H1 (cell line): Measurements from ENCODE around the gene NCF4. TPM values are rescaled to one million over a fixed set of nuclear protein-coding genes. Genes with fewer than 3 reads are reported as not detected.

Source experiments
- CTCF ChIA-PET: fragments of 300-600 bp; sonication (Branson Sonifier 250); formaldehyde crosslinking; loops from one replicate; lab custom pipeline; 2021; ENCODE audit not compliant: partially characterized antibody; lab: Charles Lee
- POLR2A ChIA-PET: fragments of 300-600 bp; sonication (Branson Sonifier 250); formaldehyde crosslinking; loops from one replicate; lab custom pipeline; 2021; ENCODE audit warnings: inconsistent platforms; ENCODE audit not compliant: partially characterized antibody; lab: Charles Lee
- DNase-seq, 2 experiments: peaks; one replicate each; pipeline versions ENCODE4 v3.0.0 to v3.0.0-alpha.2; 2010 to 2022; ENCODE audit warnings: low spot score in 2 of 2, low read depth in 1 of 2, mixed read lengths in 1 of 2
- FAIRE-seq: peaks from 2 replicates; lab custom pipeline; 2011; peaks lifted over from hg19 to GRCh38; lab: Jason Lieb, UNC
- H2AFZ ChIP-seq: 2 replicates; pipeline ENCODE4 v1.8.1; 2012; ENCODE audit warnings: low read length, inconsistent platforms
- H2AK5ac ChIP-seq: 2 replicates; pipeline ENCODE4 v1.6.1; 2013; ENCODE audit warnings: low read depth, low read length
- H2BK120ac ChIP-seq: replicated peaks from 2 replicates; pipeline ENCODE3; 2013; ENCODE audit warnings: low read depth, low read length, inconsistent platforms
- H2BK12ac ChIP-seq: 2 replicates; pipeline ENCODE4 v1.6.1; 2013; ENCODE audit warnings: low read depth, low read length
- H2BK15ac ChIP-seq: 2 replicates; pipeline ENCODE4 v1.6.1; 2013; ENCODE audit warnings: low read length
- H2BK20ac ChIP-seq: 2 replicates; pipeline ENCODE4 v1.6.1; 2013; ENCODE audit warnings: low read length
- H2BK5ac ChIP-seq: 2 replicates; pipeline ENCODE4 v1.6.1; 2013; ENCODE audit warnings: low read depth, low read length
- H3K14ac ChIP-seq: 2 replicates; pipeline ENCODE4 v1.6.1; 2013; ENCODE audit warnings: inconsistent platforms; ENCODE audit not compliant: insufficient read length
- H3K18ac ChIP-seq: 2 replicates; pipeline ENCODE4 v1.6.1; 2013; ENCODE audit warnings: low read length; ENCODE audit errors: extremely low read depth
- H3K23ac ChIP-seq: 2 replicates; pipeline ENCODE4 v1.6.1; 2013; ENCODE audit warnings: inconsistent platforms; ENCODE audit not compliant: insufficient read length
- H3K23me2 ChIP-seq: 2 replicates; pipeline ENCODE4 v1.6.1; 2013; ENCODE audit warnings: low read depth, low read length
- H3K27ac ChIP-seq: 2 replicates; pipeline ENCODE4 v1.6.1; 2011; ENCODE audit warnings: low read depth, low read length, inconsistent platforms
- H3K27me3 ChIP-seq, 4 experiments: replicated peaks in 1 of 4; 1 replicate in 1 of 4; 2 replicates in 3 of 4; pipeline versions ENCODE4 v1.6.1 to v1.8.1; 2011 to 2013; ENCODE audit warnings: low read length in 3 of 4, mild to moderate bottlenecking in 3 of 4, inconsistent platforms in 2 of 4, mixed read lengths in 2 of 4, moderate library complexity in 1 of 4; ENCODE audit not compliant: control insufficient read depth in 3 of 4, insufficient read depth in 3 of 4; ENCODE audit errors: extremely low read depth in 1 of 4
- H3K36me3 ChIP-seq, 4 experiments: 2 replicates each; pipeline versions ENCODE4 v1.6.1 to v1.8.1; 2011 to 2013; ENCODE audit warnings: mild to moderate bottlenecking in 4 of 4, low read length in 3 of 4, moderate library complexity in 2 of 4, control low read depth in 1 of 4, inconsistent platforms in 1 of 4; ENCODE audit not compliant: insufficient read depth in 4 of 4, control insufficient read depth in 2 of 4
- H3K4ac ChIP-seq: replicated peaks from 2 replicates; pipeline ENCODE3; 2013; ENCODE audit warnings: low read length, low read depth, mixed read lengths, inconsistent platforms; ENCODE audit not compliant: insufficient read length
- H3K4me1 ChIP-seq, 4 experiments: replicated peaks in 1 of 4; 1 replicate in 1 of 4; 2 replicates in 3 of 4; pipeline versions ENCODE4 v1.6.1 to v1.8.1; 2011 to 2013; ENCODE audit warnings: low read length in 3 of 4, inconsistent platforms in 2 of 4, mixed read lengths in 1 of 4; ENCODE audit not compliant: insufficient read depth in 4 of 4, control insufficient read depth in 3 of 4
- H3K4me2 ChIP-seq, 2 experiments: 2 replicates each; pipeline versions ENCODE4 v1.6.1 to v1.8.1; 2011 to 2013; ENCODE audit warnings: low read depth in 2 of 2, low read length in 2 of 2, control low read depth in 1 of 2, inconsistent platforms in 1 of 2, mild to moderate bottlenecking in 1 of 2; ENCODE audit not compliant: insufficient read depth in 1 of 2
- H3K4me3 ChIP-seq, 4 experiments: fragments of 200-600, 300-600 bp in 1 of 4; sonication (generic), shearing (Covaris generic), sonication (Bioruptor Twin) in 1 of 4; 2 replicates each; pipeline versions ENCODE4 v1.5.1 to v1.8.1; 2011 to 2016; ENCODE audit warnings: low read length in 4 of 4, low read depth in 3 of 4, control low read depth in 2 of 4, inconsistent platforms in 2 of 4, mild to moderate bottlenecking in 2 of 4, mixed read lengths in 1 of 4, moderate library complexity in 1 of 4; ENCODE audit not compliant: insufficient read depth in 2 of 4; ENCODE audit errors: extremely low read depth in 1 of 4
- H3K56ac ChIP-seq: replicated peaks from 2 replicates; pipeline ENCODE3; 2013; ENCODE audit warnings: low read depth, mild to moderate bottlenecking, mixed read lengths, low read length, inconsistent platforms; ENCODE audit not compliant: insufficient read length
- H3K79me1 ChIP-seq: 2 replicates; pipeline ENCODE4 v1.6.1; 2013; ENCODE audit warnings: low read depth, low read length, control low read depth
- H3K79me2 ChIP-seq, 2 experiments: 2 replicates each; pipeline versions ENCODE4 v1.6.1 to v1.8.1; 2012 to 2013; ENCODE audit warnings: low read length in 2 of 2, mild to moderate bottlenecking in 2 of 2, inconsistent platforms in 1 of 2; ENCODE audit not compliant: insufficient read depth in 2 of 2, control insufficient read depth in 1 of 2
- H3K9ac ChIP-seq, 4 experiments: replicated peaks in 1 of 4; 1 replicate in 1 of 4; 2 replicates in 3 of 4; pipeline versions ENCODE4 v1.6.1 to v1.8.1; 2011 to 2013; ENCODE audit warnings: low read depth in 3 of 4, low read length in 3 of 4, control low read depth in 2 of 4, mild to moderate bottlenecking in 2 of 4, moderate library complexity in 2 of 4, inconsistent platforms in 1 of 4; ENCODE audit errors: extremely low read depth in 1 of 4
- H3K9me3 ChIP-seq, 2 experiments: 2 replicates each; pipeline versions ENCODE4 v1.6.1 to v1.8.1; 2012 to 2013; ENCODE audit warnings: mild to moderate bottlenecking in 2 of 2, moderate library complexity in 2 of 2, control low read depth in 1 of 2, inconsistent platforms in 1 of 2, low read depth in 1 of 2, low read length in 1 of 2, mixed read lengths in 1 of 2; ENCODE audit not compliant: insufficient read depth in 2 of 2
- H4K20me1 ChIP-seq, 2 experiments: replicated peaks in 1 of 2; 2 replicates each; pipeline versions ENCODE3 to v1.8.1; 2011 to 2013; ENCODE audit warnings: inconsistent platforms in 2 of 2, low read length in 2 of 2, mild to moderate bottlenecking in 1 of 2; ENCODE audit not compliant: insufficient read depth in 2 of 2, control insufficient read depth in 1 of 2
- H4K5ac ChIP-seq: 2 replicates; pipeline ENCODE4 v1.6.1; 2013; ENCODE audit warnings: low read length, low read depth, mixed read lengths, inconsistent platforms; ENCODE audit not compliant: insufficient read length
- H4K8ac ChIP-seq: 2 replicates; pipeline ENCODE4 v1.8.0; 2013; ENCODE audit warnings: mild to moderate bottlenecking, moderate library complexity, low read length, inconsistent platforms; ENCODE audit not compliant: insufficient read depth; ENCODE audit errors: extremely low read depth
- H4K91ac ChIP-seq: replicated peaks from 2 replicates; pipeline ENCODE3; 2013; ENCODE audit warnings: low read length, mixed read lengths, inconsistent platforms; ENCODE audit not compliant: insufficient read length
- BCL11A ChIP-seq, 2 experiments: IDR thresholded peaks; one replicate each; pipeline ENCODE4 v1.6.1; 2011; ENCODE audit warnings: low read depth in 2 of 2, low read length in 2 of 2, mild to moderate bottlenecking in 2 of 2
- CHD2 ChIP-seq: IDR thresholded peaks from 2 replicates; pipeline ENCODE4 v1.6.1; 2012; ENCODE audit warnings: low read length, improper control_type of control experiment
- EZH2 ChIP-seq: fragments of 200-600 bp; sonication (generic); IDR thresholded peaks from 2 replicates; pipeline ENCODE4 v1.7.1; 2012; ENCODE audit warnings: low read depth, mild to moderate bottlenecking, moderate library complexity, low read length, inconsistent platforms; ENCODE audit not compliant: severe bottlenecking
- HDAC6 ChIP-seq: IDR thresholded peaks from one replicate; pipeline ENCODE4 v1.7.1; 2012; ENCODE audit warnings: low read depth, mild to moderate bottlenecking, inconsistent platforms, low read length, moderate library complexity
- NRF1 ChIP-seq: IDR thresholded peaks from 2 replicates; pipeline ENCODE4 v1.6.1; 2011; ENCODE audit warnings: mild to moderate bottlenecking, low read depth, low read length, improper control_type of control experiment
- PHF8 ChIP-seq: fragments of 200-600 bp; sonication (generic); conservative IDR thresholded peaks from 2 replicates; pipeline ENCODE4 v1.7.1; 2012; ENCODE audit warnings: low read depth, mild to moderate bottlenecking, inconsistent platforms, low read length, moderate library complexity
- RFX5 ChIP-seq: IDR thresholded peaks from 2 replicates; pipeline ENCODE4 v1.6.1; 2011; ENCODE audit warnings: low read depth, low read length, improper control_type of control experiment, borderline replicate concordance
- SP1 ChIP-seq: IDR thresholded peaks from 2 replicates; pipeline ENCODE4 v1.6.1; 2011; ENCODE audit warnings: low read depth, low read length
- SUZ12 ChIP-seq: fragments of 200-600 bp; sonication (generic); IDR thresholded peaks from 2 replicates; pipeline ENCODE4 v1.6.1; 2012; ENCODE audit warnings: mild to moderate bottlenecking, inconsistent platforms, low read length, moderate library complexity, mixed read lengths
- YY1 ChIP-seq: IDR thresholded peaks from 2 replicates; pipeline ENCODE4 v1.6.1; 2011; ENCODE audit warnings: low read depth, mild to moderate bottlenecking, low read length
- ZNF274 ChIP-seq: IDR thresholded peaks from 2 replicates; pipeline ENCODE4 v1.7.0; 2012; ENCODE audit warnings: low read length, borderline replicate concordance; ENCODE audit errors: extremely low read depth
- WGBS, 2 experiments: shearing (Covaris generic) in 1 of 2; methylation state at CpG; one replicate each; pipeline versions ENCODE4 v1.1.6 to v1.1.7; 2013 to 2015; ENCODE audit warnings: low lambda C conversion rate in 2 of 2, mixed read lengths in 2 of 2, inconsistent platforms in 1 of 2, low coverage in 1 of 2, missing lambda C conversion rate in 1 of 2; ENCODE audit not compliant: insufficient replicate concordance in 2 of 2, insufficient coverage in 1 of 2, insufficient read length in 1 of 2; ENCODE audit errors: extremely low coverage in 1 of 2, missing lambda C conversion rate in 1 of 2; 5-methylcytosine and 5-hydroxymethylcytosine counted together
- polyA plus RNA-seq, 7 experiments: library from polyadenylated mRNA; depleted of rRNA in 3 of 7; stranded (reverse) in 5 of 7; unstranded in 2 of 7; fragments of >200 nt in 5 of 7; fragments of 200-250 nt in 2 of 7; gene quantifications; 1 replicate in 5 of 7; 2 replicates in 1 of 7; 4 replicates in 1 of 7; pipeline versions ENCODE4 v1.2.1 to v1.2.3, GENCODE V29; 2011 to 2013; ENCODE audit warnings: missing spikeins in 2 of 7, mixed read lengths in 2 of 7
- total RNA-seq: library from RNA; stranded (reverse); fragmentation: NEBNext Ultra II Directional; extraction: Animal tissue kit (Norgen Biotek cat#: 25700); gene quantifications from 2 replicates; pipeline ENCODE4 v1.2.1, GENCODE V29; 2021
- TF ChIP-seq, protein P1 (sequence below): IDR thresholded peaks from 2 replicates; pipeline ENCODE4 v1.6.1; 2012; ENCODE audit warnings: inconsistent platforms

The NCF4 gene
- total and polyA plus RNA-seq, 2 of the 8 experiments (the other 6 are each of a cell fraction or from before 2014, with no cell fraction given), result 0.20 TPM; not detected in 1

GRCh38 chr22:36873614-36874308, 13.0 kb downstream of the NCF4 start:
- no peak overlapping the region for H4K8ac ChIP-seq
- no peak for DNase-seq
- no peak overlapping the region for H3K56ac ChIP-seq
- no peak overlapping the region for H3K4me2 ChIP-seq
- H2AFZ ChIP-seq, result peak overlapping the region; percentile 99
- H2BK12ac ChIP-seq, result peak overlapping the region; percentile 30; the same call in 1 of the 2 replicates
- no peak overlapping the region for H3K4me3 ChIP-seq
- no peaks in the 10 kb centered on the region; a peak in 1 of 7 replicates for H3K4me1 ChIP-seq
- no peak overlapping the region; the same call in 1 of the 2 replicates for H3K18ac ChIP-seq
- H3K9ac ChIP-seq, result no peak overlapping the region
- H3K79me2 ChIP-seq, result no peaks in the 10 kb centered on the region
- no peaks in the 10 kb centered on the region for H3K79me1 ChIP-seq
- 84% methylated on average over 6 of the region's 6 CpGs; no CpG with 5 or more reads in 1 of the 2 experiments for WGBS, 2 experiments
- ChIA-PET CTCF (interaction anchor here (1.0 to 2.7 kb wide), 12 partner anchors 9 to 108 kb away, joined by 3 to 18 read pairs (median 5); partner anchors contain the start of gene NCF4), POLR2A (interaction anchor here (0.6 kb wide), 1 partner anchor 26 kb away, joined by 3 read pairs; no protein-coding TSS in a partner anchor)
- no peak overlapping the region for H2BK15ac ChIP-seq
- H3K14ac ChIP-seq, result no peak overlapping the region
- peaks cover 10% of the 10 kb centered on the region; the same call in 1 of the 2 replicates for H3K23me2 ChIP-seq
- no peak overlapping the region for H2AK5ac ChIP-seq
- FAIRE-seq, result peak; percentile 81
- H3K36me3 ChIP-seq, result no peaks in the 10 kb centered on the region
- H3K4ac ChIP-seq, result no peak overlapping the region
- H2BK5ac ChIP-seq, result no peak overlapping the region
- H3K9me3 ChIP-seq, result no peaks in the 10 kb centered on the region
- H4K91ac ChIP-seq, result no peak overlapping the region
- no peak overlapping the region for H3K27ac ChIP-seq
- H2BK20ac ChIP-seq, result no peak overlapping the region
- H4K5ac ChIP-seq, result no peak overlapping the region
- no peak overlapping the region for H3K23ac ChIP-seq
- H3K27me3 ChIP-seq, result no peaks in the 10 kb centered on the region; a peak in 1 of 7 replicates
- peaks cover 0 to 3% of the 10 kb centered on the region in 2 experiments for H4K20me1 ChIP-seq
- H2BK120ac ChIP-seq, result no peak overlapping the region
- TF ChIP-seq EZH2, result no peak
- no peak for TF ChIP-seq ZNF274
- TF ChIP-seq SUZ12, result no peak
- TF ChIP-seq YY1, result no peak
- TF ChIP-seq BCL11A (IDR thresholded peaks at IDR 0.05; ENCODE audit: low read depth in 2 of 2, low read length in 2 of 2), result no peak
- no peak for TF ChIP-seq SP1
- no peak for TF ChIP-seq PHF8
- TF ChIP-seq, protein P1, sequence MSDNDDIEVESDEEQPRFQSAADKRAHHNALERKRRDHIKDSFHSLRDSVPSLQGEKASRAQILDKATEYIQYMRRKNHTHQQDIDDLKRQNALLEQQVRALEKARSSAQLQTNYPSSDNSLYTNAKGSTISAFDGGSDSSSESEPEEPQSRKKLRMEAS, result peak; percentile 32; the same call in 1 of the 2 replicates
- TF ChIP-seq CHD2, result no peak
- TF ChIP-seq RFX5, result no peak
- TF ChIP-seq NRF1, result no peak
- no peak for TF ChIP-seq HDAC6
